ENCODE data around the gene SLC6A1.

Gene SLC6A1

DNA sequence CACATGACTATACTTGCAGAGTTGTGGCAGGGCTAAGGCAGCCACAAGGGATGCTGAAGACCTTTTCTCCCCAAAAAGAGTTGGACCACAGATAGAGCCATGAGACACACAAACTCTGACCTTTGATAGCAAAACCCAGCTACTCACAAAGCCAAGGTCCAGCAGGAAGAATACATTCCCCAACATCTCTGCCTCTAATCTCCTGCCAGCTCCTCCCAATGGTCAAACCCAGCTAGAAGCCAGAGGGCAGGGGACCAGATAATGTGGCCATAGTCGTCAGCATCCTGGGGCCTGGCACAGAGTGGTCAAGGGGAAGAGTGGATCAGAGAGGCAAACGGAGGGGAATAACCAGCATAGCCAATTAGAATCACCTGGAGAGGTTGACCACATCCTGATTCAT, 28.2 kb downstream of the SLC6A1 start:
- no peak for DNase-seq (ENCODE audit: low read depth)

DNA sequence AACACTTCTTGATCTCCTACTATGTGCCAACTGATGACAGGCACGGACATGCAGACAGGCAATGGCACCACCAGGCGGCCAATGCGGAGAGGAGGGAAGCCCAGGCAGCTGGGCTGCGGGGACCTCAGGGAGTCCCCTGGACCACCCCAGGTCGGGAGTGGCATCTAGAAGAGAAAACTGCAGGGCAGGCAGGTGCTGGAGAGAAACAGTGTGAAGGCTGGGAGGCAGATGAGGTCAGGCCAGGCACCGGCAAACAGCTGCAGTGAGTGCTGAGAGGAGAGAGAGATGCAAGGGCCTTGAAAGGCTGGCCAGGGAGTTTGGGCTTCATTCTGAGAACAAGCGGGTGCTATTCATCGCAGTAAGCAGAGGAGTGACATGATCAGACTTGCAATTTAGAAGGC, 29.1 kb downstream of the SLC6A1 start:
- no peak for DNase-seq (ENCODE audit: low read depth)

DNA sequence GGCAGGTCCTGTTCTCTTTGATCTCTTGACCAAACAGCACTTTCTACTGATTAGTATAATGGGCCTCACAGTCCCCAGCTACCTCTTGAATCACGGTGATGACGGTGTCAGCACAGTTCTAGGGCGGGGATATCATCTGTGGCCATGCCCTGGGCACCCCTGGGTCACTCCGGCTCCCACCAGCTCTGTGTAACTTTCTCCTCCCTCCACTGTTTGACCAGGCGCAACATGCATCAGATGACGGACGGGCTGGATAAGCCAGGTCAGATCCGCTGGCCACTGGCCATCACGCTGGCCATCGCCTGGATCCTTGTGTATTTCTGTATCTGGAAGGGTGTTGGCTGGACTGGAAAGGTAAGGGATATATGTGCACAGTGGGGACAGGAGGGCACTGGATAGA, 29.6 kb downstream of the SLC6A1 start:
- no peak for DNase-seq (ENCODE audit: low read depth)

DNA sequence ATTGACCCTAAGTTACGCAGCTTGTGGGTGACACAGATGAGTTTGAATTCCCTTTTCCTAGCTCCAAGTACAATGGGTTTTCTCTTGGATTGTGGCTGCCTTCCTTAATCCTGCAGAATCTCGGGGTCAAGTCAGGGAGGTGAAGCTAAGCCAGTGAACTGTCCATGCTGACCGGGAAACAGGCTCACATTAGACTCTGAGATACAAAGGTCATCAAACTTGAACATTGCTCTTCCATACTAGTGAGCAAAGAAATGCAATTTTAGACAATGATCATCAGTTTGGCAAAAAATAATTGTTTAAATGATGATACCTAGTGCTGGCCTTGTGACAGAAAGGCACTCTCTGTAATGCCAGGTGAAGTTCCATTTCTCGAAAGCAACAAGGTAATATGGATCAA, 31.6 kb downstream of the SLC6A1 start:
- no peak for DNase-seq (ENCODE audit: low read depth)

DNA sequence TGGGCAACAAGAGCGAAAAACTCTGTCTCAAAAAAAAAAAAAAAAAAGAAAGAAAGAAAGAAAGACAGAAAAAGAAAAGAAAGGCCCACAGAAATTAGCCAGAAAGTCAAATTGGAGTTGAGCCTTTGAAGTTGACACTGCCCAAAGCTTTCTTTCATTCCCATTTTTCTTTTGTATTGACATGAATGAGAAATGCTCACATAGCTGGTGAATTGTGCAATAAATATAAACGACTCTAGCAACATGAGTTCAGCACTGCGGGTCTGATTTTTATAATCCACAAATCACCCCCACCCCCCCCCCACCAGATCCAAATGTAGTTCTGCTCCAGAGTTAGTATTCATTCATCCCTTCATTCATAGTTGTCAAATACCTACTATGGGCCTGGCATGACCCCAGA, 37.4 kb downstream of the SLC6A1 start:
- DNase-seq (ENCODE audit: low read depth), result no peak

DNA sequence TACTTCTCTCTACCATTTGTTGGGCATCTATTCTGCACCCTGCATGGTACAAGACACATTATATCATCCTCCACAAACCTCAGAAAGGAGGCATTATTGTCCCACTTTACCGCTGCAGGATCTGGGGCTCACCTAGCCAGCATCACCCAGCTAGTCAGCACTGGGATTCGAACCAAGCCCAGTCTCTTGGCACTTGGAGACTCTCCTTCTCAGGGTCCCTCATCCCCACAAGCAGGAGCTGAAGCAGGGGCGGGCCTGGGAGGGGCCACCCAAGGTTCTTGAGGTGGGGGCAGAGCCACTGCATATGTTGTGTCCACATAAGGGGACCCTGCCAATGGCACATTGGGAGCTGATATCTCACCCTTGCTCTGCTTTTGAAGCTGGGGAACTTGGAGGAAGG, 41.3 kb downstream of the SLC6A1 start:
- no peak for DNase-seq (ENCODE audit: low read depth)

DNA sequence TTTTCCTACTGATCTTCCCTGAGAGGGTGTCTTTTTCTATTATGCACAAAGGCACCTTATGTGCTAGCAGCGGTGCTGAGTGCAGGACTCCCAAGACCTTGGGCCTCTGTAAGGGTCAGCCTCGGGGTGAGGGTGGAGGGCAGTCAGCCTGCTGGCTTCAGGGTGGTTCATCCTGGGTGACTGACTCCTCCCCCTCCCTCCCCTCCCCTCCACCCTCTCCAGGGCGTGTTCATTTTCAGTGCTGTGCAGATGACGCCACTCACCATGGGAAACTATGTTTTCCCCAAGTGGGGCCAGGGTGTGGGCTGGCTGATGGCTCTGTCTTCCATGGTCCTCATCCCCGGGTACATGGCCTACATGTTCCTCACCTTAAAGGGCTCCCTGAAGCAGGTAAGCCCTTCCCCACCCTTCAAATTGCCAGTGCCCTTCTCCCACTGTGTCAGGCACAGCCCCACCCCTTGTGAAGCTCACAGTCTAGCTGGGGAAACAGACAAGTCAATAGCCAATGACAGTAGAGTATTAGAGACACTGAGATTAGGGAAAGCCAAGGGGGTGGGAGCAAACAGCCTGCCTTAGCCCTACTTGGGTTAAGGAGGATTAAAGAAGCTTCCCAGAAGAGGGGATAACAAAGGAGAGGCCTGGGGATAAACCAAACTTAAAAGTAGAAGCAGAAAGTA, 41.9 kb downstream of the SLC6A1 start:
- DNase-seq (ENCODE audit: low read depth), result no peak

DNA sequence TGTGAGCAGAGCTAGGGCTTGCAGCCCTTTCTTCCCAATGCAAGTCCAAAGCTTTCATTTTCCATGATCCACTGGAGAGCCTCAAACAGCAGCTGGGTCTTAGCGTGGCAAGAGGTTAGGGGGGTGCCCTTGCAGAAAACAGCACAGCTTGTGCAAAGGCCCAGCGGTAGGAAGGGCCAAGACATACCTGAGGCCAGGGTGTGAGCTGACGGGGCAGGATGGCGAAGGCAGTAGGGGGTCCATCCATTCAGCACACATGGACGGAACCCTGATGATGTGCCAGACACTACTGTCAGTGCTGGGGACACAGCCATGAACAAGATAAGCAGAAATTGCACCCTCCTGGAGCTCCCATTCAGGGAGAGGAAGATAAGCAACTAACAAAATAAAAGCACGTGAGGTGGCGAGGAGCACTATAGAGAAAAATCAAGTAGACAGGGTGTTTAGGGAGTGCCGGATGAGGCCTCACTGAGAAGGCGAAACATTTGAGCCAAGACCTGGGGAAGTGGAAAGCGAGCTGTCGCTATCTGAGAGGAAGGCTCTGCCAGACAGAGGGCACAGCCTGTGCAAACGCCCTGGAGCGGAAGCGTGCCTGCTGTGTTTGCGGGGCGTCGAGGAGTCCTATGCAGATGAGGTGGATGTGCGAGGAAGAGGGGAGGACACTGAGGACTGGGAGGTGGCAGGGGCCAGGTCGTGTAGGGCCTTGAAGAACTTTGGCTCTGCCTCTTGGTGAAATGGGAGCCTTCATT, 43.4 kb downstream of the SLC6A1 start:
- DNase-seq (ENCODE audit: low read depth), result no peak

DNA sequence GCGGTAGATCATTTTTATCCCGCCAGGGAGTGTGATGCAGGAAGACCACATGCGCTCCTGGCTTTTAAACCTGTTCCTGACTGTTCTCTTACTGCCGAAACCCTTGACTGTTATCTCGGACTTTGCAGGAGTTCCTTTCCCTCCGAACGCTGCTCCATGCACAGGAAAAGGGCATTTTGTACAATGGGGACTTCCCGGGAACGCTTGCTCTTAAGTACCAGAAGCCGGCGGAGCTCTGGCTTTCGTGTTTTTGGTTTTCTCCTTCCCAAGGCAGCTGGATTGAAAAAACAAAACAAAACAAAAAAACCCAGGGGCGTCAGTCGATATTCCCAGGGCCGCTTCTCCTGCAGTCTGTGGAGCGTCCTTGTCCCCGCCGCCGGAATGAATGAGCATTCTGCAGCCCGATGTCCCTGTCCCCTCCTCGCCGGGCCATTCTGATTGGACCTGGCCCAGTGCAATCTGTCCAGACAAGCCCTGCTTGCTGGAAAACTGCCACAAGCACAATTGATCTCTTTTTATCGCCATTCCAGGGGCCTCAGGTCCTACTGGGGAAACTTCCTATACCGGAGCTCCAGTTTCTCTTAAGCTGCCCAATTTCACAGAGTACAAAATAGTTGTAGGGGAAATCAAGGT, 44.8 kb downstream of the SLC6A1 start:
- no peak for DNase-seq (ENCODE audit: low read depth)

DNA sequence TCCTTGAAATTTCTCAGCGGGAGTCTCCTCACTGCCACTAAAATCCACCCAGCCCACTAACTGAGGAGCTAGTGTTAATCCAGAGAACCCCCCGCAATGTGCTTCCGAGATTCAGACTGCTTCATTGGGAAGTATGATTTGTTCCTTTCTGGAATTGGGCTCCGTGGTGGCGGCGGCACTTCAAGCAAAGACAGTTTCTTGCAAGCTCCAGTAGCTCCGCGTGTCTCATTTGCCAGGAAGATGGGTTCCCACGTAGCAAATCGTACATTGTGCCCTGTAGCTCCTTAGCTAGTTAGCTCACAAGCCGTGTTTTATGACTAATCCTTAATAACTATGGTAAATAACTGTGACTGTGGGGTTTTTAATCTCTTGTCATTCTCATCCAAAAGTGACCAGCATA, 45.4 kb downstream of the SLC6A1 start:
- no peak for DNase-seq (ENCODE audit: low read depth)

DNA sequence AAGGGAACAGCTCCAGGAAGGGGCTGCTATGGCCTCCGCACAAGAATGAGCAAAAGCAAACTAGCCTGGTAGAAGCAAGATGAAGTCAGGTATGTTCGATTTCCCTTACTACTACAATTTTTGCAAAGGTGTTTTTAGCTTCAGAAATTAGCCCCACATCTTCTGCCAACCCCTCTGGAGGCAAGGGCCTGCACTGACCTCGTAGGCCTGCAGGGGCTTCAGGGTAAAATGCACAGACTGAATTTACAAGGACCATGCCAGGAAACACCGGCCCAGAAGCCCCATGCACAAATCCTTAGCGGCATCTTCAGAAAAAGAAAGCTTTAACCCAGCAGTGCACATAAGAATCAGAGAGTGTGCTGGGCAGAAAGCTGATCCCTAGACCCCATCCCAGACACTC, 53.0 kb downstream of the SLC6A1 start:
- no peak for DNase-seq (ENCODE audit: low read depth)

DNA sequence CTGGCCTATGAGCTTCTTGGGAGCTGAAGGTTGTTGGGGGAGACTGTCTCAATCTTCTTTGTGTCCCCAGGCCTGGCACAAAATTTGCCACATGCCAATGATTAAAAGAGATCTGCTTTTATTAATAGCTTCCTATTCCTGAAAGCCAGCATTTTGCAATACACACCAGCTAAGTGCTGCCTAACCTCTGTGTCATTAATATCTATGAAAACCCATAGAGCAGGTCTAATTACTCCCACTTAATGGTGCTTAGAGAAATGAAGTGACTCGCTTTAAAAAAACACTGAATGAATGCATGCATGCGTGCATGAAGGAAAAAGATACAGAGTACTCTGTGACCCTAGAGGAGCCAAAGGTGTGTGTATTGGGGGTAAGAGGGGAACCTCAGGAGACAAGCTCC, 55.0 kb downstream of the SLC6A1 start:
- DNase-seq (ENCODE audit: low read depth), result no peak

DNA sequence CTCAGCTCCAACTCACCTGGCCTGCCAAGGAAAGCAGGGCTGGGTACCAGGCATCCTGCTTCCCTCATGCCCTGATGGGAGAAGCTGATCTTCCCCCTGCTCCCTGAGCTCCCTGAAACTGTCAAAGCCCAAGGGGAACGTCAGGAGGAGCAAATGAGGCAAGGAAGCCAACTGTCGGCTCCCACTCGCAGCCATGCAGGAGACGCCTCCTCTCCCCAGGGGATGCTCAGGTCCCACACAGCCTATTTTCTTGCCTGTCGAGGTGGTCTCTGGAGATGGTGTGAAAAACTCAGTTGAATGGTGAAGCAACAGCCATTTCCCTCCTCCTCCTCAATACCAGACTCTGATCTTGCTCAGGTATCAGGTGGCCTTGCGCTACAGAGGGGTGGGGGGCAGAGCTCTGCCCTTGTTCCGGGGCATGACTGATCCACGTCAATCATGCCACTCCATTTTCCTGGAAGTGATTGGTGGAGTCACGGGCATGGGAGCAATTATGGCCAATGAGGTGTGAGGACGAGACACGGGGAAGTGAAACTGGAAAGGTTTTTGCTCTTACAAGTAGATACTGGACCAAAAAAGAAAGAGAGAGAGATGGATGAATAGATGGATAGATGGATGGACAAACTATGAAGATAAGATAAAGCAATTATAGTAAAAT, 58.2 kb downstream of the SLC6A1 start:
- DNase-seq (ENCODE audit: low read depth), result no peak

DNA sequence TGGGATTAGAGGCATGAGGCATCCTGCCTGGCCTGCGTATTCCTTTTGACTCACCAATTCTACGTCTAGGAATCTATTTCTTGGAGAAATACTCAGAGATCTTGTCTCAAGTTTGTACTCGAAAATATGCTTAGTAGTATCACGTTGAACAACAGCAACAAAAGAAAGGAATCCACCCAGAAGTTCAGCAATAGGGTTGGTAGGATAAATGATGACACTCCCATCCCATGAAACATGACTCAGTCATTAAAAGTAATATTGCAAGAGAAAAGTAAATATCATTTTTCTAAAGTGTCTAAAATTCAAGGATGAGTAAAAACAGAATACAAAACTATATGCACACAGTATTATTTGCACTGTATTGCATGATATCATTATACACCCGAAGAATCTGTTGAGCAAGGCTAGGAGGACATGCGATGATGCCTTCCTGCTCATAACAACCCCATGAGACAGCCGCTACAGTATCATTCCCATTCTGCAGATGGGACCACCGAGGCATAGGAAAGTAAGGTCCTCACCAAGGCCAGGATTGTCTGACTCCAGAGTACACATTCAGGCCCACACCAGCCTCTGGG, 61.5 kb downstream of the SLC6A1 start:
- no peak for DNase-seq (ENCODE audit: low read depth)

DNA sequence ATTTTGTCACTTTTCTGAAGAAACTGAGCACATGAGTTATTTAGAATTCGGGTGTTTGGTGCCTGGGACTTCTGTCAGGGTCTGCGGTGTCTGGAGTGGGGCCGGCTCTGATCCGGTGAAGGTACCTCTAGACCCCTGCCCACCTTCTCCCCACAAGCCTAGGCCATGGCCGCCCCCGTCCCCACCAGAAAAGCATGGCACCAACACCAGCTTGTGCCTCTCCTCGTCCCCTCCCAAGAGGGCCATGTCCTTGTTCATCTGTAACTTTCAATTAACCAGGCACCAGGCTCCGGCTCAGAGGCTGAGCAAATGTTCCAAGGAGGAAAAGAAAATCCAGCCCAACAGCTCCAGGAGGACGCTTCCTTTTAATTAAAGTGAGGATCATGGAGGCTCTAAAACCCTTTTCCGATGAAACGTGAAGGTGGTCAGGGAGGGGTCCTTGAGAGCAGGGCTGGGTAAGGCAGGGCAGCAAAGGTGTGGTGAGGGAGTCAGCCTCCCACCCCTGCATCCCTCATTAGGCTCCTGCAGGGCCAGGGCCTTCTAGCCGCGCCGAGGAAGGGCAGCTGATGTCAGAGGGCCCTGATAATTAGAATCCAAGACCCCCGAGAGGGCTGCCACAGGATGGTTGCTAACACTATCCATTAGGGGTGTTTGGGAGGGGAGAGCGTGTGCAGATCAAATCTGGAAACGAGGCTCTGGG, 62.3 kb downstream of the SLC6A1 start:
- DNase-seq (ENCODE audit: low read depth), result no peak

DNA sequence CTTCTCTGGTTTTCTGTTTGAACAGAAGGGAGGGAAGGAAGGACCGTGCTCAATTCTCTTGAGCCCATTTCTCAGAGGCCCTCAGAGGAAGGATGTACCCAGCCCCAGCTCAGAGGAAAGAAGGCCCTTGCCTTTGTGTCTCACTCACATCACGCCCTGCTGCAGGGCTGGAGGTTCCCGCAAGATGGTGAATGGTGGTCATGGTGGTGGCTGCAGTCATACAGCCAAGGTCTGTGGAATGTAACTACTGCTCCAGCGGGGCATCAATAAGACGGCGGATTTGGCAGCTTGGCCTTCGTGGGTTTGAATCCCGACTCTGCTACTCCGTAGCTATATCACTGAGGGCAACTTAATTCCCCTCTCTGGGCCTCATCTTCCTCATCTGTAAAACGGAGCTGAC, 62.9 kb downstream of the SLC6A1 start:
- no peak for DNase-seq (ENCODE audit: low read depth)

DNA sequence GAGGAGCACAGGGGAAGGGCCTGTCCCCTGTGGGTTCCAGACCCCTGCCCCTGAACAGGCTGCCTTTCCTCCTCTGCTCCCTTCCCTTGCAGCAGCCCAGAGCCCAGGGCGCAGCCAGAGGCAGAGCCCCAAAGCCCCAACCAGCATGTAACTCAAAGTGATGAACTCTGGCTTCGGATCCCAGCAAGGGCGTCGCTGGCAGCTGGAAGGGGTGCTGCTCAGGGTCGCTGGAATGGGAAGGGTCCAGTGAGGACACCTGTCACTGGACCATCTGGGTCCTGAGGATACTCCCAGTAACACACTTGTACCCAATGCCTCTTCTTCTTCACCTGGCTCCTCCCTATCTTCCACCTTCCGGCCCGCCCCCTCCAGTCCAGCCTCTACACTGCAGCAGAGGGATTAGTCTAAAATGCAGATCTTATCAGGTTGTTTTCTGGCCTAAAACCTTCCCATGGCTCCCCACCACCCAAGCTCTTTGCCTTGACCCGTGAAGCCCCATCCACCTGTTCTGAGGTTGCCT, 64.0 kb downstream of the SLC6A1 start:
- DNase-seq (ENCODE audit: low read depth), result no peak

DNA sequence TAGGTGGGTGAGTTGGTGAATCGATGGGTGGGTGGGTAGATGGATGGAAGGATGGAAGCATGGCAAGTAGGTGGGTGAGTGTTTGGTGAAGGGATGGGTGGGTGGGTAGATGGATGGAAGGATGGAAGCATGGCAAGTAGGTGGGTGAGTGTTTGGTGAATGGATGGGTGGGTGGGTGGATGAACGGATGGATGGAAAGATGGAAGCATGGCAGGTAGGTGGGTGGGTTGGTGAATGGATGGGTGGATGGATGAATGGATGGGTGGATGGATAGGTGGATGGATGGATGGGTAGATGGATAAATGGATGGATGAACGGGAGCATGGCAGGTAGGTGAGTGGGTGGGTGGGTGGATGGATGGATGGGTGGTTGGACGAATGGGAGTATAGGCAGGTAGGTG, 65.1 kb downstream of the SLC6A1 start:
- DNase-seq (ENCODE audit: low read depth), result no peak

DNA sequence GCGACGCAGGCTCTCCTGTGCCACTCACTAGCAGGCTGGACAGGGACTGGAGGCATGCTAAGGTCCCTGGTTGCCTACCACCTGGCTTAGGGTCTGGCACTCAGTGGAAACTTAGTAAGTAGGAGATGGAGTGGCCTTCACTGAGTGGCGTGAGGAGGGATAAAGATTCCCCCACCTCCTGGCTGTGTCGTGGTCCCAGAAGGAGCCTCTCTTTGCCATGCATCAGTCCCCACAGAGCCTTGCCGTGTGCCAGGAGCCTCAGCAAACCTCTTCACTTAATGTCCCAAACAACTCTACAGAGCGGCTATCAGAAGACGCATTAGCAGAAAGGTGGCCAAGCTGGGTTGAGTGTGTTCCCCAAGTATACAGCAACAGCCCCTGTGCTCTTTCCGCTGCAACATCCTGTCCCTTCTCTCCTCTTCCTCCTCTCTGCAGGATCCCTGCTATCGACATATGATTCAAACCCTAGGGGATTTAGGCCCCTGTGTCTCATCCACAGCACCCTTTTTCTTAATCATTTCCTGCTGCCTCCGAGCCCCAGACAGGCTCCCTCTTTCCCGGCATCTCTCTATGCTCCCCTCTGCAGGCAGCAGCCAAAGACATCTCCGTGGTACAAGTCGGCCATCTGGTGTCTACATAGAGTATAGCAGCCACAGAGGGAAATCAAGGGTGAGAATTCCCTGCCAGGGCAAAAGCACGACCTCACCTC, 66.7 kb downstream of the SLC6A1 start:
- peak; percentile 19 for DNase-seq (ENCODE audit: low read depth)

DNA sequence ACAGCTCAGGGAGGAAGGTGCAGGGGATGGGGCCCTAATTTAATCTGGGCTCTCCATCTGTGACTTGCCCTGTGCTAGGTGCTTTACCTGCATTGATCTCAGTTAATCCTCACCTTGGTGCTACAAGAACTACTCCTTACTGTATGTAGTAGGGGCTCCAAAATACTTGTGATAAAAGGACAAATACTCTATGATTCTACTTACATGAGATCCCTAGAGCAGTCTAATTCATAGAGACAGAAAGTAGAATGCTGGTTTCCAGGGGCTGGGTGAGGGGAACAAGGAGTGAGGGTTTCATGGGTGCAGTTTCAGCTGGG, 67.2 kb downstream of the SLC6A1 start:
- DNase-seq (ENCODE audit: low read depth), result no peak

Measured in activated T-cell treated with anti-CD3 and anti-CD28 coated beads for 24 hours (primary cell).